ENCODE results near the gene PPP1R3F.

Gene PPP1R3F, protein sequence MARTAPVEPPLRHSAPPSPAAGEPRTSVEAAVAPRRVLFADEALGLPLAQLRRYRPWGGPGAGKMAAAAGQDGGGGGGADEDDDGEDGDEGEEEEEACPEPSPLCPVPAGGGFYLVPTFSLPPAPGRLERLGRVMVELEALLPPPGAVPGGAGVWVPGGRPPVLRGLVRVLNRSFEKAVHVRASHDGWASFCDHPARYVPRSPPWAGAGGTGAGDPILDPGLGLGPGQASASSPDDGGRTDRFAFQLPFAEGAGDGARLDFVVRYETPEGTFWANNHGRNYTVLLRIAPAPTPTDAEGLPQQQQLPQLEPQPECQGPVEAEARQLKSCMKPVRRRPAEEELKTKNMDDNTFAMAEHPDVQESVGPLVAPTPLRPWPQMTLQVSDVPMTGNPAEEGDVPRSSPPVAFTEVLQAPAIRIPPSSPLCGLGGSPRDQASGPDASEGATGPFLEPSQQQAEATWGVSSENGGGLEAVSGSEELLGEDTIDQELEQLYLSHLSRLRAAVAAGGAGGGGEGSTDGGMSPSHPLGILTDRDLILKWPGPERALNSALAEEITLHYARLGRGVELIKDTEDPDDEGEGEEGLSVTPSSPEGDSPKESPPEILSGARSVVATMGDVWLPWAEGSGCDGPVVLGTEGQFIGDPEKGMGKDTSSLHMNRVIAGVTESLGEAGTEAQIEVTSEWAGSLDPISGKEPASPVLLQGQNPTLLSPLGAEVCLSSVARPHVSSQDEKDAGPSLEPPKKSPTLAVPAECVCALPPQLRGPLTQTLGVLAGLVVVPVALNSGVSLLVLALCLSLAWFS

DNA sequence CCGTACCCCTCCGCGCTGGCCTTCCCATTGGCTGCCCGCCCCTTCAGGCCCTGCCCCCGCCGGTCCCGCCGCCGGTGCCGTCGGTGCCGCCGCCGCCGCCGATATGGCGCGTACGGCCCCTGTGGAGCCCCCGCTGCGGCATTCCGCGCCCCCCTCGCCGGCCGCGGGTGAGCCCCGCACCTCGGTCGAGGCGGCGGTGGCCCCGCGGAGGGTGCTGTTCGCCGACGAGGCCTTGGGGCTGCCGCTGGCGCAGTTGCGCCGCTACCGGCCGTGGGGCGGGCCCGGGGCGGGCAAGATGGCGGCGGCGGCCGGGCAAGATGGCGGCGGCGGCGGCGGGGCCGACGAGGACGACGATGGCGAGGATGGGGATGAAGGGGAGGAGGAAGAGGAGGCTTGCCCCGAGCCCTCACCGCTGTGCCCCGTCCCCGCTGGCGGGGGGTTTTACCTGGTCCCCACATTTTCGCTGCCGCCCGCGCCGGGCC lies at the start of gene PPP1R3F:
Gene PPP1R3F (plus strand): TSS at position 27 of the 482 bp plus-strand sequence. CDS start 77 bp downstream, at position 104.
- DNase-seq = no peak

DNA sequence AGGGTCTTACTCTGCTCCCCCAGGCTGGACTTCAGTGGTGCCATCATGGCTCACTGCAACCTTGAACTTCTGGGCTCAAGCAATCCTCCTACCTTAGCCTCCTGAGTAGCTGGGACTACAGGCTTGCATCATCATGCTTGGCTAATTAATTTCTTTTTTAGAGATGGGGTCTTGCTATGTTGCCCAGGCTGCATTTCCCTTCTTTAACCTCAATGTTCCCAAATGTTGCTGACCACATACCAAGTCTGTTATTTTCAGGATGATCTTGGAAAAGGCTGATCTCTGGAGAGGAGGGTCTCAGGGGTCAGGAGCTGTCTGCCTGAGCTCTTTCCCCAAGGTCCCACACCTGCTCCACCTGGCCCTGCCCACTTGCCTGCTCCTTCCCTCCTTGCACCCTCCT lies 49.5 kb upstream of the PPP1R3F start:
- no peak for DNase-seq

DNA sequence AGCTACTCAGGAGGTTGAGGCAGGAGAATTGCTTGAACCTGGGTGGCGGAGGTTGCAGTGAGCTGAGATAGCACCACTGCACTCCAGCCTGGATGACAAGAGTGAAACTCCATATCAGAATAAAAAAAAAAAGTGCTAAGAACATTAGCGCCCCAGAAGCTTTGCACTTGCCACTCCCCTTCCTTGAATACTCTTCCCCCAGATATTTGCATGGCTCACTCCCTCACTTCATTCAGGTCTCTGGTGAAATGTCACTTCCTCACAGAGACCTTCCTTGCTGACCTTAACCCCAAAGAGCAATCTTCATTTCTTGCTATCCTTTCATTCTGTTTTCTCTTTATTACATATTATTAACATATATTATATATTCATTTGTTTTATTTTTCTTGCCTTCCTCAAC lies 47.7 kb upstream of the PPP1R3F start:
- DNase-seq = no peak

DNA sequence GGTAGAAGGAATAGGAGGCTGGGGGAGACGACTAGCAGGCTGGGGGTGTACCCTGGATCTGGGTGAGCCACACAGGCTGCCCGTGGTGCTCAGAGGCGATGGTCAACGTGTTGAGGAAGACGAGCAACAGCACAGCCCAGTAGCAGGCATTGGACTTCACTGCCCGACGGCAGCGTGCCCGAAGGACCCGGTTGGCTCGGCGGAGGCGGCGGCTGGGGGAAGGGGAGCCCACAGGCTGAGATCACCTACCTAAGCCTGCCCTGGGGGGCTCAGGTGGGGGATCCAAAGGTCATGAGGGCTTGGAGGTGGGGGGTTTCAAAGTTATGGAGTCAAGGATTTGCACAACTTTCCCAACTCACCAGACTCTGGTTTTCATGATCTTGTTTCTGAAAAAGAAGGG lies 43.7 kb upstream of the PPP1R3F start:
- no peak for DNase-seq

DNA sequence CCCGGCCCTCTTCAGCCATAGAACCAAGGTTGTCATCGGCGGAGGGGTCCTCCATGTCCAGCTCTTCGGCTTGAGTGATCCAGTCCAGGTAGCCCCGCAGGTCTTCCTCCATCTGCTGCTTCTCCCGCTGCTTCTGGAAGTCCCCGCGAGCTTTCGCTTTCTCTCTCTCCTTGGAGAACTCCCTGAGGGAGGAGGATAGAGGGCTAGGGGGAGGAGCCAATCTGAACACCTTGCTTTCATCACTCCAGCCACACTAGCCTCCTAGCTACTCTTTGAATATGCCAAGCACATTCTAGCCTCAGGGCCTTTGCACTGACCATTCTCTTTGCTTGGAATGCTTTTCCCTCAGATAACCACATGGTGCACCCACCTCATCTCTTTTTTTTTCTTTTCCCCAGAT lies 42.6 kb upstream of the PPP1R3F start:
- DNase-seq = no peak

DNA sequence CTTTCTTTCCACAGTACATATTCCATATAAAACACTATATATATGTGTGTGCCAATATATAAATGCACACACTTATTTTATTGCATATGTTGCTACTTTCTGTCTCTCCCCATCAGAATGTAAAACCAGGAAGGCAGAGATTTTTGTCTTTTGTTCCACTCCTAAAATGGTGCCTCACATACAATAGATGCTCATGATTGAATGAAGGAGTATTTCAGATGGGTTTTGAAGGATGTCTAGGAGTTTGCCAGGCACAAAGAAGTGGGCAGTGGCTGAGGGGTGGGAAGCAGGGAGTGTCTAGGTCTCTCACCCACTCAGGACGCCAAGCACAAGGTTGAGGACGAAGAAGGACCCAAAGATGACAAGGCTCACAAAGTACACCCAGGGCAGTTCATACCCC lies 41.9 kb upstream of the PPP1R3F start:
- no peak for DNase-seq

DNA sequence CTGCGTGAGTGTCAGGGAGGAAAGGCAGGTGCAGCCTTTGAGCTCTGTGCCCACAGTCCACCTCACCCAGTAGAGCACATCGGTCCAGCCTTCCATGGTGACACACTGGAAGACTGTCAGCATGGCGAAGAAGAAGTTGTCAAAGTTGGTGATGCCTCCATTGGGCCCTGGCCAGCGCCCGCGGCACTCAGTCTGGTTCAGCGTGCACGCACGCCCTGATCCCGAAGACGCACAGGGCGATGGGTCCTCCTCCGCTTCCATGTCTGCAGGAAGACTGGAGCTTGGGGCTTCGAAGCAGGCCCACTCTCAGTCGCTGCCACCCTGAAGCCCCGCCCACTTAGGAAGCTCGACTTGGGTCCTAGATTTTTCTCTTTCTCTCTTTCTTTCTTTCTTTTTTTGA lies 41.4 kb upstream of the PPP1R3F start:
- DNase-seq = no peak

DNA sequence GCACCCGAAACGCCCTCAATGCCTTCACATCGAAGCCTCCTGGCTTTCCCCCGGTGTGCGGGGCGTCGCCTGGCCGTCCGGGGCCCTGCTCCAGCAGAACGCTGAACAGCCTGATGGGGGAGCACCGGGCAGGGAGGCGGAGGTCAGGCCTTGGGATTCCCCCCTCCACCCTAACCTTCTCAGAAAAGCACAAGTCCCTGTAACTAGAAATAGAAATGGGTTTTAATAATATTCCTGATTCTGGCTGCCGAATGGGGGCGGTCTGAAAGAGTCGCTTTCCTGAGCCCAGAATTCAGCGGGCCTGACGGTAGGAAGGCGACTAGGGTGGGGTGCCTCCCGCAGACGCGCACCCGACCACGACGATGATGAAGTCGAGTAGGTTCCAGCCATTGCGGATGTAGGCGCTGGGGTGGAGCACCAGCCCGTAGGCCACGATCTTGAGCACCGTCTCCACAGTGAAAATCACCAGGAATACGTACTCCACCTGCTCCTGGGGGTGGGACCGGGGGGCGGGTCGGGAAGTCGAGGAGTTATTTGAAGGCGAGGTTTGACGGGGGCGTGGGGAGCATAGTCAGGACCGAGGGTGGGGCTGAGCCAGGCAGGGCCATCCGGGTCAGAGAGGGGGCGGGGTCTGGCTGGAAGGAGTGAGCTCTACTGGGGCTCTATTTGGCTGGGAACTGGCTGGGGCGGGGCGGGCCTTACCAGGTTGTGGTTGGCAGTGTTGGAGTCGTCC lies 38.9 kb upstream of the PPP1R3F start:
- DNase-seq = peak; percentile 43

DNA sequence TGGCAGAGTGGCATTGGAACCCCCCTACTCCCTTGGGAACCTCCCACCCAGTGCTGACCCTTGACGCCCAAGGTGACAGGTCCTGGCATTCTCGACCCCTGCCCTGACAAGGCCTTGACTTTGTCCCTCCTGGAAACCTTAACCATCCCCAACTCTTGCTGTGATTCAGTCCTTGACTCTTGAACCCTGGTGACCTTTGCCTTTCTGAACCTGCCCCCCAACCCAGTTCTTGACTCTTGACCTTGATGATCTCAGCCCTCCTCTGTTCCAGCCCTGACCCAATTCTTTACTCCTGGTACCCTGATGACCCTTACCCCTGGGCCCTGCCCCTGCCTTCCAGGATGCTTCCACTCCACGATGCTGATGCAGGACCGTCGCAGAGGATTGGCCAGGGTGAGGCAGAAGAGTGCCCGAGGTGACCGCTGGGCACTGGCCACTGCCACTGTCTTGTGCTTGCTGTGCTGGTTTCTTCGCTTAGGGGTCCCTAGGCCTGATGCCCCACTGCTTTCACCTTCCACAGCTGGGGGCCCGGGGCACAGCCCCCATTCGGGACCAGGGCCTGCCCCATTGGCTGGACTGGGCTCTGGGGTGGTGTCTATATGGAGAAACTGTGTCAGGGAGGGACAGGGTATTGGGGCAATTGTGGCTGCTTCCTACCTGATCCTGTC lies 38.1 kb upstream of the PPP1R3F start:
- no peak for DNase-seq

DNA sequence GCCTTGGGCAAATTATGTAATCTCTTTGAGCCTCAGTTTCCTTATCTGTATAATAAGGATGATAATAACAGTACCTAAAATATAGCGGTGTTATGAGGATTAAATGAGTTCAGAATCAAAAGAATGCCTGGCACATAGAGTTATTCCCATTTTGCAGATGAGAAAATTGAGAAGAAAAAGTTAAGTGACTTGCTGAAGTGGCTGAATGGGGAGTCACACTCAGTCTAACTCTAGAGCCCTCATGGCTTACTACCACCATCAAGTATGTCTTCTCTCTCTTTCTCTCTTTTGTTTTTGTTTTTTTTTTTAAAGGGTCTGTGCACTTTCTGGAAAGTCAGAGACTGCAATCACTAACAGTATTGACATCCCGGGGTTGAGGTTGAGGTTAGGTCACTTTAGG lies 37.1 kb upstream of the PPP1R3F start:
- DNase-seq = no peak

DNA sequence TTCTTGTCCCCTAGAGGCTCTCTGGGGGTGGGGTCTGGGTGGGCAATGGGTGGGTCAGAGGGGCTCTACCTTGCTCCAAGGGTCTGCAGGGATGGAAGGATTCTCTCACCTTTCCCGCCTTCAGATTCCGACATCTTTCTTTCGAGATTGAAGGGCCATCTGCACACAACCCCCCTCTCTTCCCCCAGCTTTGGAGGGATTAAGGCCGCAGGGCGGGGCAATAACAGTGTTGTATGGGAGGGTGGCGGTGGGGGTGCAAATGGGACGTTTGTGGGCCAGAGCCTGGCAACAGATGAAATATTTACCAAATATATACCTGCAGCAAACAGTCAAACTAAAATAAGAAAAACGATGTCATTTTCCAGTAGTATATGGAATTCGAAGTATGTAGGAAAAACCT lies 36.4 kb upstream of the PPP1R3F start, which contains the start of gene CACNA1F:
Gene CACNA1F (minus strand): TSS at position 165 of the 400 bp plus-strand sequence. CDS start 31 bp downstream, at position 134.
- DNase-seq = no peak

DNA sequence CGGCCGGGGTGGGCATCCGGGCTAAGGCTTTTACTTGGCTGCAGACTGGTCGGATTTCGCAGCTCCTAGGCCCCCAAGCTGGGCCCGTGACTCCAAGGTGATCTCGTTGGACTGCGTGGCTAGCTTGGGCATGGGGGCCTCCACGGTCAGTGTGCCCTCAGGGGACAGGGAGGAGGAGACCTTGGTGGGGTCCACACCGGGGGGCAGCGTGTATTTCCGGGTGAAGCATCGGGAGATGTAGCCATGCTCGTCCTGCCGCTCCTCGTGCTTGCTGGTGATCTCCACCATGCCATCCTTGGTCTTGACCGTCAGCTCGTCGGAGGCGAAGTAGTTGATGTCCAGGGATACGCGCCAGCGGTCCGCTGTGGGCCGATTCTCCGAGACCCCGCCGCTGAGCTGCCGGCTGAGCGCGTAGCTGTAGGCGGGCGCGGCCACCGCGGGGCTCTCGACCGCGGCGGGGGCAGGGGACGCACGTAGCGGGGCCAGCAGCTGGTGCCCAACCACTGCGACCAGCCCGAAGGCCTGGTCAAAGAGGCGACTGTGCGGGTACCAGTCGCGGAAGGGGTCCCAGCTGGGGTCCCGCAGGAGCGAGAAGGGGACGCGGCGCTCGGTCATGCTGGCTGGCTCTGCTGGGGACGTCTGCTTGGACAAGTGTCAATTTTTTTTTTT lies 35.6 kb upstream of the PPP1R3F start:
- no peak for DNase-seq

DNA sequence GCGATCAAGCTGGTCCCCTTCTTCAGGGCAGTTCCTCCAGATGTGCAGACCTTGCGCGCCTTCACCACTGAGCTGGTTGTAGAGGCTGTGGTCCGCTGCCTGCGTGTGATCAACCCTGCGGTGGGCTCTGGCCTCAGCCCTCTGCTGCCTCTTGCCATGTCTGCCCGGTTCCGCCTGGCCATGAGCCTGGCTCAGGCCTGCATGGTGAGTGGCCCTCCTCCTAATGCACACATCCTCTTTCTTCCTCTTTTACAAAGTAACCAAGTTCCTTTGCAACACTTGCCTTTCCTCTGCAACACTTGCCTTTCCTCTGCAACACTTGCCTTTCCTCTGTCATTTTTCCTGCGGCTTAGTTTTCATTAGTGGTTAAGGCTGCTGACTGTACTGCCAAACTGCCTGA lies 32.5 kb upstream of the PPP1R3F start:
- no peak for DNase-seq

DNA sequence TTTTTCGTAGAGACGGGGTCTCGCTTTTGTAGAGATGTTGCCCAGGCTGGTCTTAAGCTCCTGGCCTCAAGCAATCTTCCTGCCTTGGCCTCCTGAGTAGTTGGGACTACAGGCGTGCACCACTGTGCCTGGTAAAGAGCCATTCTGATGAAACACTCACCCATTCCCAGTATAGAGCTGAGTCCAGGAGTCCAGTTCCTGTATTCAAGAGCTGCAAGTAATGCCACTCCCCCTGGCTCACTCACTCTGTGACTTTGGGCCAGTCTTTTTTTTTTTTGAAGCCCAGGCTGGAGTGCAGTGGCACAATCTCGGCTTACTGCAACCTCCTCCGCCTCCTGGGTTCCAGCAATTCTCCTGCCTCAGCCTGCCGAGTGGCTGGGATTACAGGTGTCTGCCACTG lies 30.9 kb upstream of the PPP1R3F start:
- no peak for DNase-seq

DNA sequence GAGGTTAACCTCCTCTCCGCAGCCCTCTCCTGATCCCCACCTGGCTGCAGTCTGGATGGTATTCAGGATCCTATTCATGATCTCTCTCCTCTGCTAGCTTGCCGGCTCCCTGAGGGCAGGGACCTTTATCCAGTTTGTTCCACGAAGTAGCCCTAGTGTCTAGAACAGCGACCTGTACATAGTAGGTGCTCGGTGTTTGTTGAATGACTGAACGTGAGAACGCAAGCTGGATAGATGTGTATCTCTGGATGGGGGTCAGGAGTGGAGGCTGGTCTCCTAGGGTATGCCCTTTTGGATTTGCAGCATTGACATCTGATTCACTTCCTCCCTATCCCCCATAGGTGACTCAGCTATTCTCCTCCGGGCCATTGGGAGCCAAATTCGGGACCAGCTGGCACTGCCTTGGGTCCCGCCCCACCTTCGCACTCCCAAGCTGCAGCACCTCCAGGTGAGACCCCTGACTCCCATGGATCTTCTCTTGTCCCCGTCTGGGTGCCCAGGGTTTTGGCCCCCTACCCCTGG lies 27.0 kb upstream of the PPP1R3F start:
- no peak for DNase-seq

DNA sequence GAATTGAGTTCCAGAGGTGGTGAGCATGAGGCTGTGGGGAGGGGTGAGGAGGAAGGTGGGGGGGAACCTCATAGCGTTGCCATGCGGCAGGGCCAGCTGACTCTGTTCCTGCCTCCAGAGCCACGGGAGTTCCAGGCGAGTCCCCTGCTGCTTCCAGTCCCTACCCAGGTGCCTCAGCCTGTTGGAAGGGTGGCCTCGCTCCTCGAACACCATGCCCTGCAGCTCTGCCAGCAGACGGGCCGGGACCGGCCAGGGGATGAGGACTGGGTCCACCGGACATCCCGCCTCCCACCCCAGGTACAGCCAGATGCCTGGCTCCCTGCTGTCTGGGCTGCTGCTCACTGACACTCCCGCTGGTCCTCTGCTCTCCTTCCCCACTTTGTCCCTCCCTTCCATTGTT lies 26.4 kb upstream of the PPP1R3F start:
- no peak for DNase-seq

DNA sequence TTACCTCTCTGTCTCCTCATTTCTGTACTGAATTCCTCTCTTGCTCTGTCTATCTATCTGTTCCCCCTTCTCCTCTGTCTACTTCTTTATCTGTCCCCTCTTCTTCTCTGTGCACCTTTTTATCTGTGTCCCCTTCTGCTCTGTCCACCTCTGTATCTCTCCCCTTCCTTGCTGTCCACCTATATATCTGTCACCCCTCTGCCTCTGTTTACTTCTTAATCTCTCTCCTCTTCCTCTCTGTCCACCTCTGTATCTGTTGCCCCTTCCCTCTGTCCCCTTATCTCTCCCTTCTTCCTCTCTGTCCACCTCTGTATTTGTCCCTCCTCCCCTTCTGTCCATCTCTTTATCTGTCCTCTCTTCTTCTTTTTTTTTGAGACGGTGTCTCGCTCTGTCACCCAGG lies 25.4 kb upstream of the PPP1R3F start:
- DNase-seq = no peak

DNA sequence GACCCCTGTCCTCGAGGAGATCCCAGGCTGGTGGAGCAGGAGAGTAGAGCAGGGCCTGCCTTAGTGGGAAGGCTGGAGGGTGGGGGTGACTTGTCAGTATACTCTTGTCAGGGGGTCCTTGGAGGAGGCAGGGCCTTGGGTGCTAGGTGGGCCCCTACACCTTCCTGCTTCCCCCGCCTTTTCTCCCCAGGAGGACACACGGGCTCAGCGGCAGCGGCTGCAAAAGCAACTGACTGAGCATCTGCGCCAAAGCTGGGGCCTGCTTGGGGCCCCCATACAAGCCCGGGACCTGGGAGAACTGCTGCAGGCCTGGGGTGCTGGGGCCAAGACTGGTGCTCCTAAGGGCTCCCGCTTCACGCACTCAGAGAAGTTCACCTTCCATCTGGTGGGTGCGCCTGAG lies 23.1 kb upstream of the PPP1R3F start:
- DNase-seq = no peak

DNA sequence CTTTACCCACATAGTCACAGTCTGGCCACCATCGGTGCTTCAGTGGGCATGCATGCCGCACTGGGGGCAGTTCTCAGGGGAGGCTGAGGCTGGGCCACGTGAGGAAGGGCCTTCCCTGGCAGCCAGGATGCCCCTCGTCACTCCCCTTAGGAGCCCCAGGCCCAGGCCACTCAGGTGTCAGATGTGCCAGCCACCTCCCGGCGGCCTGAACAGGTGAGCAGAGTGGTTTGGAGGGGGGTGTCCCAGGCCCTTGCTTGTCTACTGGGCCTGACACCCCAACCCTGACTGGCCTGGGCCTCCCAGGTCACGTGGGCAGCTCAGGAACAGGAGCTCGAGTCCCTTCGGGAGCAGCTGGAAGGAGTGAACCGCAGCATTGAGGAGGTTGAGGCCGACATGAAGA lies 22.2 kb upstream of the PPP1R3F start:
- no peak for DNase-seq

DNA sequence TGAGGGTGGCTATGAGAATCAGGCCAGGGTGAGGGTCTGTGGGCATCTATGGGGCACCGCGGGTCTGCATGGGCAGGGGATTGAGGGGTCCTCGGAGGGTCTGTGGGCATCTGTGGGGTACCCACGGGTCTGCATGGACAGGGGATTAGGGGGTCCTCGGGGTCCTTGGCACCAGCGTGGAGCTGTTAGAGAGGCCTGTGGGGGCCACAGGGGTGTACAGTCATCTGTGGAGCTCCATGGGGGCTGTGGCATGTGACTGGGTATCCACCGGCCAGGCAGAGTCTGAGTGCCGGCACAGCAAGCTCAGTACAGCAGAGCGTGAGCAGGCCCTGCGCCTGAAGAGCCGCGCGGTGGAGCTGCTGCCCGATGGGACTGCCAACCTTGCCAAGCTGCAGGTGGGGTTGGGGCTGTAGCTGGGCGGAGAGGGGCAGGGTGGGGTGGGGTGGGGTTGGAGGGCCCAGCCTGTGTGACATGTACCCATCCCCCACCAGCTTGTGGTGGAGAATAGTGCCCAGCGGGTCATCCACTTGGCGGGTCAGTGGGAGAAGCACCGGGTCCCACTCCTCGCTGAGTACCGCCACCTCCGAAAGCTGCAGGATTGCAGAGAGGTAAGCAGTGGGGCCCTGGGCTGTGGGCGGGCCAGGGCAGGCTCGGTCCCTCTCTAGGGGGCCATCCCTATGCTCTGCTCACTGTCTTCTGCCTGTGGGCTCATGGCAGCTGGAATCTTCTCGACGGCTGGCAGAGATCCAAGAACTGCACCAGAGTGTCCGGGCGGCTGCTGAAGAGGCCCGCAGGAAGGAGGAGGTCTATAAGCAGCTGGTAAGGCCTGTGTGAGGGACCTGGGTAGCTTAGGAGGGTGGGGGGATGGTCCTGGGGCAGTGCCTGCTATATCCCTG lies 21.4 kb upstream of the PPP1R3F start:
- DNase-seq = no peak

DNA sequence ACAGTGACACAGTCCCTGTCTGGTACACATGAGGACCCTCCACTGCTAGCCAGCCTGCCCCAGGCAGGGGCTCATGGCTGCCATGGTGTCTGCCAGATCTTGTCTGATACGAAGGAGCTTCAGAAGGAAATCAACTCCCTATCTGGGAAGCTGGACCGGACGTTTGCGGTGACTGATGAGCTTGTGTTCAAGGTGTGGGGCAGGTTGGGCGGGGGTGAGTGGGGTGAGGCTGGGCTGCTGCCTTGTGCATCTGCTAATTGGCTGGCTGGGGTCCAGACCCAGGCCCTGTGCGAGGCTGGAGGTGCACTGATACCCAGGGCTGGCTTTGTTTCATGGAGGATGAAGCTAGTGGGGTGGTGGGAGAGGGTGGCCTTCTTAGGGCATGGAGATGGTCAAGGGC lies 20.5 kb upstream of the PPP1R3F start:
- DNase-seq = no peak

All from activated effector memory CD4-positive, alpha-beta T cell treated with Interleukin-2 at 50 U/mL for 16 hours (primary cell).